UCSD-AML1 (cell line): ENCODE results near the gene FBXO17.
"Not testable (repeated sequence)": the region's sequence is repeated elsewhere in the genome, so short reads cannot be mapped to it uniquely, and the experiment has no call there.

Experiments
- DNase-seq: peaks from one replicate; lab custom pipeline; 2025; ENCODE audit not compliant: unreplicated experiment; lab: John Stamatoyannopoulos, UW

Gene FBXO17, protein sequence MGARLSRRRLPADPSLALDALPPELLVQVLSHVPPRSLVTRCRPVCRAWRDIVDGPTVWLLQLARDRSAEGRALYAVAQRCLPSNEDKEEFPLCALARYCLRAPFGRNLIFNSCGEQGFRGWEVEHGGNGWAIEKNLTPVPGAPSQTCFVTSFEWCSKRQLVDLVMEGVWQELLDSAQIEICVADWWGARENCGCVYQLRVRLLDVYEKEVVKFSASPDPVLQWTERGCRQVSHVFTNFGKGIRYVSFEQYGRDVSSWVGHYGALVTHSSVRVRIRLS

DNA sequence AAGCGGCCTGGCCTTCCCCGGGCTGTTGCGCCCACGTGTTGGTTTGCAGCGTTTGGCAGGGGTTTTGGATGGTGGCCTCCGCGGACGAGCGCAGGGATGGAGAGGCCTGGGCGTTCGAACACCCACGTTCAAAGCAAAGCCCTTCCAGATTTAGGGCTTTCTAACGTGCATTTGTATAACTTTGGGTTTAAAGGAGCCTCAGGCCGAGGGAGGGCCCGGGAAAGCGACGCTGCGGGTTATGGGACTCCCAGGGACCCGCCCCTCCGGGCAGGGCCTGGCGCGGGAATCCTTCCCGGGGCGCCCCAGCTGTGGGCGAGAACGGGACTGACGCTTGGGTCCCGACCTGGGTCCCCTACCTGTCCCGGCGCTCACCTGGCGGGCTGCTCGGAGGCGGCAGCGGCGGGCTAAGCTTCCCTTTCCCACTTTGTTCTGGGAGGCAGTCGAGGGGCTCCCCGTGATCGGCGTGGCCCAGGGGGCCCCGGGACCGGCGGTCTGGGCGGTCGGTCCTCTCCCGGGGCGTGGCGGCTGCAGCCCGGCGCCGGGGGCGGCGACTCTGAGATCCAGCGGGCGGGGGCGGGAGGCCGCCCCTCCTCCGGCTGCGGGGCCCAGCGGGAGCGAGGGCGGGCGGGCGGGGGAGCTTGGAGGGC, at the start of gene FBXO17:
FBXO17 (minus strand) TSS at position 529 of the 647 bp plus-strand sequence. CDS start 25,423 bp downstream, outside the sequence.
- DNase-seq = no peak

DNA sequence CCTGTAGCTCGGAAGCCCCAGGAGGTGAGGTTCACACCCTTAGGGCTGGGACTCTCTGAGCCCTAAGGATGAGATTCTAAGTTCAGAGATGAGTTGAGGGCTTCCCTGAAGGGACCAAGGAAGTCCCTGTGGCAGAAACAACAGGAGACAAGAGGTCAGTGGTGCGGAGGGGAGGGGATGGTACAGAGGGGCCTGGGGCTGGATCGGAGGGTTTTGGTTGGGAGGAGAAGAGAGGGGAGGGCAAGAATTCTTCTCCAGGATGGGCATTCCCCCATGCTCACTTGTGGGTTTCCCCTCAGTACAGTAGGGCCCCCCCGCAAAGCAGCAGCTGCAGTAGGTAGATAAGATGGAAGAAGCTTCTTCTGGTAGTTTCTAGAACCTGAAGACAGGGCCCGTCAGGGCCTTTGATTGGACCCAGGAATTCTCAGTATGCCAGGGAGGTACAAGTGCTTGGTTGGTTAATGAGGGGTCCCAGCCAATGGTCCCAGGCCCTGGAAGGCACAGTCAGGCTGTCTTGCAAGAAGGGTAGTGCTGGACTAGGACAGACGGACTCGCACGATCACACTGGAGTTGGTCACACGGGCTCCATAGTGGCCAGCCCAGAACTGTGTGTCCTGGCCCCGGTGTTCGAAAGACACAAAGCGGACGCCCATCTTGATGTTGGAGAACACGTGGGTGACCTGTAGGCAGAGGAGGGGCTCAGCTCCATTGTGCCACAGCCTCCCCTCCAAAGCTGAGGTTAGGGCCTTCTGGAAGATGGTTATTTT, 49.5 kb upstream of the FBXO17 start:
- no peak for DNase-seq

DNA sequence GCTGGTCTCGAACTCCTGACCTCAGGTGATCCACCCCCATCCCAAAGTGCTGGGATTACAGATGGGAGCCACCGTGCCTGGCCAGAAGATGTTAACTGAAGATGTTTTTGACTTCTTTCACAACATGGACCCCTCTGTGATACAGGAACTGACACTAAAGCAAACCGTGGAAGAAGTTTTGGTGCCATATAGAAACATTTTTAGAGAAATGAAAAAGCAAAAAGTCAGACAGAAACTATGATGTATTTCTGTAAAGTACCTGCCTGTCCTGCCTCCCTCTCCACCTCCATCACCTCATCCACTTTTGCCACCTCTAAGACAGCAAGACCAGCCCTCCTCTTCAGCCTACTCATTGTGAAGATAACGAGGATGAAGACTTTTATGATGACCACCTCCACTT, 45.5 kb upstream of the FBXO17 start:
- no peak for DNase-seq

DNA sequence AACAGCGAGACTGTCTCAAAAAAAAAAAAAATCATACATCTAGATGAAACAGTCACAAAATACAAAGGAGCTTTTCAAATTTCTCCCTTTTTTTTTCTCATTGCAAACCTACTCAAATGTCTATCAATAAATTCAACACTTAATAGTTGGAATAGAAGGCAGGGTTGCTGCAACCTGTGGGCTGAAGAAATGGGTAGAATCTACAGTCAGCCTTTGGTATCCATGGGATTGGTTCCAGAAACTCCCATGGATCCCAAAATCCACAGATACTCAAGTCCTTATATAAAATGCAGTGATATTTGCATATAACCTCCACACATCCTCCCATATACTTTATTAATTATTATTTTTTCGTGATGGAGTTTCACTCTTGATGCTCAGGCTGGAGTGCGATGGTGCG, 42.1 kb upstream of the FBXO17 start:
- DNase-seq = no peak

DNA sequence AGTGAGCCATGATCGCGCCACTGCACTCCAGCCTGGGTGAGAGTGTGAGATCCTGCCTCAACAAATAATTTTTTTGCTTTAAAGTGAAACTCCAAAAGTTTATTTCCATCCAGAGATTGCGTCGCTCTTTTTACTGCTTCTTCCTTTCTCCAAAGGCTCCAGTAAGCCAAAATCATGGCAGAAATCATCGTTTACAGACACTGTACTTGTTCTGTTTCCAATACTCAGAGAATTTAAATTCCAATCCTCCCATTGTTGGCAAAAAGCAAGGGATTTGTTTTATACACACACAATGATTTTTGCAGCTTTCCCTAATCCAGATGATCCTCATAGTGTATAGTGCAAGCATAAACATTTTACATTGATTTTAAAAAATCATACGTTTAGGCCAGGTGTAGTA, 41.5 kb upstream of the FBXO17 start:
- no peak for DNase-seq

DNA sequence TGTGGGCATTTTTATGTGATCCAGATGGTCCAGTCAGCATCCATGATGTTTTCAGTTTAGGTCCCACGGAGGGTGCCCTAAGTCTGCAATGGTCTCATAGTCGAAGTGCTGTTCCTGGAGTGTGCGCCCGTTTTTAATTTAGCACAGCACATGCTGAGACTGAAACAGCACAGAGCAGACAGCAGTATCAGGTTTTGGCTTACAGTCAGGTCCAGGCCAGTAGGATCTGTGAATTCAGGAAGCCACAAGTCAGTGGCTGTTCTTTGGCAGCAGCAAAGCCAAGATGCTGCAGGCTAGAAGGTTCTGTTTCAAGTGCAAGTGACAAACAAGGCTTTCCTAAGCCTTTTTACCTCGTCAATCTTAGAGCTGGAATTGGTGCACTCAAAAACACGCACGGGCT, 38.5 kb upstream of the FBXO17 start:
- DNase-seq = no peak

DNA sequence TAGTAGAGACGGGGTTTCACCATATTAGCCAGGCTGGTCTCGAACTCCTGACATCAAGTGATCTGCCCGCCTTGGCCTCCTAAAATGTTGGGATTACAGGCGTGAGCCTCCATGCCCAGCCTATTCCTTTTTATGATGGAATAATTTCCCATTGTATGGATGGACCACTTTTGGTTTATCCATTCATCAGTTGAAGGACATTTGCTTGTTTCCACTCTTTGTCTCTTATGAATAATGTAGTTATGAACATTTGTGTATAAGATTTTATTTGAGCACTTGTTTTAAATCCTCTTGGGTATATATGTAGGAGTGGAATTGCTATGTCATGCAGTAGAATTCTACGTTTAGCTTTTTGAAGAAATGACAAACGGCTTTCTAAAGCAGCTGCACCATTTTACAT, 33.5 kb upstream of the FBXO17 start:
- DNase-seq = no peak

DNA sequence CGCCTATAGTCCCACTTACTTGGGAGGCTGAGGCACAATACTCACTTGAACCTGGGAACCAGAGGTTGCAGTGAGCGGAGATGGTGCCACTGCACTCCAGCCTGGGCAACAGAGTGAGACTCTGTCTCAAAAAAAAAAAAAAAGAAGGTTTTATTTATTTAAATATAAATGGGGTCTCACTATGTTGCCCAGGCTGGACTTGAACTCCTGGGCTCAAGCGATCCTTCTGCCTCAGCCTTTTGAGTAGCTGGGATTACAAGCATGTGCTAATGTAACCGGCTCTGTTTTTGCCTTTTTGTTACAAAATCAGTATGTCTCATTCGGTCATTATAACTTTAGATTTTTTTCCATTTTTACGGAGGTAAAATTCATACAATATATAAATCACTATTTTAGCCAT, 32.6 kb upstream of the FBXO17 start:
- DNase-seq = no peak

DNA sequence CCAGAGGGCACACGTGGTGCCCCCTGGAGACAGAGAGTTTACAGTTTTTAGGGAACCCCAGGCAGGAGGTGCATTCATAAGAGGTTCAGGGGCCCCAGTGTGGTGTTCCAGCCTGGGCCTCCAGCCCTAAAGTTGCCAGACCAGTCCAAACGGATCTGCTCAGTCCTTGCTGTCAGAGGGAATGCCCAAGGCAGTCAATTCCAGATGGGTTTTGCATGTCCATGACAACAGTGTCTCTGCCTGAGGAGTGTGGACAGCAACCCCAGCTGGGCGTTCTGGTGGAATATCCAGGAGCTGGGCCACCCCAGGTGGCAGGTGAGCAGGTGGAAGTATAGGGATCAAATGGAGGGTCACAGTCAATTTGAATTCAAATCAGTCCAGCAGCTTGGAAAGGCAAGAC, 31.6 kb upstream of the FBXO17 start:
- DNase-seq = no peak

DNA sequence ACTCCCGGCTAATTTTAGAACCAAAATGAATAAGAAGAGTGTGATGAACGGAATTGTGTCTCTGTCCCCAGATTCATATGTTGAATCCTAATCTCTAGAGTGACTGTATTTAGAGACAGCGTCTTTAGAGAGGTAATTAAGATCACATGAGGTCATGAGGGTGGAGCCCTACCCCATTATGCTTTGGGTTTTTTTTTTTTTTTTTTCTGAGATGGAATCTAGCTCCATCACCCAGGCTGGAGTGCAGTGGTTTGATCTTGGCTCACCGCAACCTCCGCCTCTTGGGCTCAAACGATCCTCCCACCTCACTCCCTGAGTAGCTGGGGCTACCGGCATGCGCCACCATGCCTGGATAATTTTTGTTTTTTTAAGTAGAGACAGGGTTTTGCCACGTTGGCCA, 28.9 kb upstream of the FBXO17 start:
- no peak for DNase-seq

DNA sequence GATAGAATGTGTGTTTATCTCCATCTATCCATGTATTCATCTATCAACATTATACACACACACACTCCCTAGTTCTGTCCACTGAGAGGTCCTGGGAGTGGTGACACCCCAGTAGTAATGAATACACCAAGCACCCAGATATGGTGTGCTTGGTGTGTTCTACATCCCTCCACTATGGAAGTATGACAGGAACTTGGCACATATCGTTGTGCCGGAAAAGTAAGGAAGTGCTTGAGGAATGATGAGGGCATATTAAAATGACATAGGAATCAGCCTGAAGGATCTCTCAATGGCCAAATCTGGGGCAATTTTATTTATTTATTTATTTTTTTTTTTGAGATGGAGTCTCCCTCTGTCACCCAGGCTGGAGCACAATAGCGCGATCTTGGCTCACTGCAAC, 28.3 kb upstream of the FBXO17 start:
- no peak for DNase-seq

DNA sequence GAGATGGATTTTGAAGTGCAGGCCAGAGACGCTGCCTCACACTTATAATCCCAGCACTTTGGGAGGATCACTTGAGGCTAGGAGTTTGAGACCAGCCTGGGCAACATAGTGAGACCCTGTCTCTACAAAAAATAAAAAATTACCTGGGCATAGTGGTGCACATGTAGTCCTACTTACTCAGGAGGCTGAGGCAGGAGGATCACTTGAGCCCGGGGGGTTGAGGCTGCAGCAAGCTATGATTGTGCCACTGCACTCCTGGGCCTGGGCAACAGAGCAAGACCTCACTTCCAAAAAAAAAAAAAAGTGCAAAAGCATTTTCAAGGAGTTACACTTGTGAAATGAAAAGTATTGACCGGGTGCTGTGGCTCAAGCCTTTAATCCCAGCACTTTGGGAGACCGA, 27.6 kb upstream of the FBXO17 start:
- DNase-seq = no peak

DNA sequence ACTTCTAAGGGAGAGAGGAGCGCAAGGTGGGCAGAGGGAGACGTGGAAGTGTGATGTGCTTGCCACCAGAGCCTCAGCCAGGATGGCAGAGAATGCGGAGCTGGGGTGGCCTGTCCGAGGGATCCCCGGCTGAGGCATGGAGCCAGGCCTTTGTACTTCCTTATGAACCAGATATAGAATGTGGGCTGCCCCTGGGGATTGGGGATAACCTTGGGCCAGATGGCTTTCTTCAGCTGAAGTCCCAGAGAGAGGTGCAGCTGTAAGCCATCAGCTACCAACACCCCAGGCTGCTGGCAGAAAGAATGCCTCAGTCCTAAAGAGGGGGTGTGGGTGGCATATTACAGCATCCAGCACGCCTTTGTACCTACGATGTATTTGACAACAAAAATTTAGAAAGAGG, 25.5 kb upstream of the FBXO17 start:
- no peak for DNase-seq

DNA sequence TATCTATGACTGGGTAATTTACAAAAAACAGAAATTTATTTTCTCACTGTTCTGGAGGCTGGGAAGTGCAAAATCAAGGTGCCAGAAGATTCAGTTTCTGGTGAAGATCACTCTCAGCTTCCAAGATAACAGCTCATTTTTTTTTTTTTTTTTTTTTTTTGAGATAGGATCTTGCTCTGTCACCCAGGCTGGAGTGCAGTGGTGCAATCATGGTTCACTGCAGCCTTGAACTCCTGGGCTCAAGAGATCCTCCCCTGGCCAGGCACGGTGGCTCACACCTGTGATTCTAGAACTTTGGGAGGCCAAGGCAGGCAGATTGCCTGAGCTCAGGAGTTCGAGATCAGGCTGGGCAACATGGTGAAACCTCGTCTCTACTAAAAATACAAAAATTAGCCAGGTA, 22.0 kb upstream of the FBXO17 start:
- not testable (repeated sequence) for DNase-seq

DNA sequence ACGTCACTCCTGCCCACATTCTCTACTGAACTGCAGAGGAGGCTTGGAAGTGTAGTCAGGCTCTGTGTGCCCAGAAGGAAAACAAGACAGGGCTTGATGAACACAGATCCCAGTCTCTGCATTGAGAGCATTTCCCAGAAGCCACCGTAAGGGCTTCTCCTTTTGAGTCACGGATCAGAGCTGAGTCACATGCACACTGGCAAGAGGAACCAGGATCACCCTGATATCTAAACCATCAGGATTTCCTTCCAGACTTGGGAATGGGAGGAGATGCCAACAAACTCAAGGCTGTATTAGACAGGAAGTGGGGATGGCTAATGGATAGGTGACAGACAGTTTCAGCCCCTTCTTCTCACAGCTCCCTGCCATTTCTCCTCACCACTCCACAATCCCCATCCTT, 17.7 kb upstream of the FBXO17 start:
- no peak for DNase-seq

DNA sequence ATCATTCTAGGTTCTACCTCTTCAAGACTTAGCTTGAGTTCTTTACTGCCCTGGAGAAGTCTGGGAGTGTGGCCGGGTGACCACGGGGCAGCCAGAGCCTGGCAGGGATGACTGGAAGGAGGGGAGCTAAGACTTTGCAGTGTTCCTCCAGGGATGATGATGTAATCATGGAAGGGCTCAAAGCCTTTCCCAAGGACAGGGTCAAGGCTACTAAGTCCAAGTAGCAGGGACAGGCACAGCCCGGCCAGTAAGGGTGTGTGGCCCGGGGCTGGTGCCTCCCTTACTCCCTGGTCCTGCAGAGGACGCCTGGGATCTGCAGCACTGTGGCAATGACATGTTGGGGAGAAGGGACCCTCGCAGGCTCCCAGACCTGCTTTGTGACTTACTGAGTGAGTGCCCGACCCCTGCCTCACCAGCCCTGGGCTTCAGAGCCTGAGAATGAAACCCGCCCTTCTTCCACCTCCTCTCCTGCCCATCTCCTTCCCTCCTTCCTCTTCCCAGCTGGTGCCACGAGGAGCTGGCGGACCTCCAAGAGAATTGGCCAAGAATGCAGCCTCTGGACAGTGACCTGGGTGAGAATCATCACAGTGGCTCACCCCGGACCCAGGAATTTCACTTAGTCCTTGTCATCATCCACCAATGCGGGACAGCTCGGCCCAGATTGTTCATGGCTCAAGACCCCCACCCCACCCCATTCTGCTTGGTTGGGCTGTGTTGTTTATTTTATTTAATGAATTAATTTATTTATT, 15.6 kb upstream of the FBXO17 start:
- no peak for DNase-seq

DNA sequence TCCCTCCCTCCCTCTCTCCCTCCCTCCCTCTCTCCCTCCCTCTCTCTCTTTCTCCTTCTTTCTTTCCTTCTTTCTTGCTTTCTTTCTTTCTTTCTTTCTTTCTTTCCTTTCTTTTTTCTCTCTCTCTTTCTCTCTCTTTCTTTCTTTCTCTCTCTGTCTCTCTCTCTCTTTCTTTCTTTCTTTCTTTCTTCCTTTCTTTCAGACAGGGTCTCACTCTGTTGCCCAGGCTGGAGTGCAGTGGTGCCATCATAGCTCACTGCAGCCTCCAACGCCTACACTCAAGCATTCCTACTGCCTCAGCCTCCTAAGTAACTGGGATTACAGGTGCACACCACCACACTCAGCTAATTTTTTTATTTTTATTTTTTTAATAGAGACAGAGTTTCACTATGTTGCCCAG, 14.1 kb upstream of the FBXO17 start:
- DNase-seq = not testable (repeated sequence)

DNA sequence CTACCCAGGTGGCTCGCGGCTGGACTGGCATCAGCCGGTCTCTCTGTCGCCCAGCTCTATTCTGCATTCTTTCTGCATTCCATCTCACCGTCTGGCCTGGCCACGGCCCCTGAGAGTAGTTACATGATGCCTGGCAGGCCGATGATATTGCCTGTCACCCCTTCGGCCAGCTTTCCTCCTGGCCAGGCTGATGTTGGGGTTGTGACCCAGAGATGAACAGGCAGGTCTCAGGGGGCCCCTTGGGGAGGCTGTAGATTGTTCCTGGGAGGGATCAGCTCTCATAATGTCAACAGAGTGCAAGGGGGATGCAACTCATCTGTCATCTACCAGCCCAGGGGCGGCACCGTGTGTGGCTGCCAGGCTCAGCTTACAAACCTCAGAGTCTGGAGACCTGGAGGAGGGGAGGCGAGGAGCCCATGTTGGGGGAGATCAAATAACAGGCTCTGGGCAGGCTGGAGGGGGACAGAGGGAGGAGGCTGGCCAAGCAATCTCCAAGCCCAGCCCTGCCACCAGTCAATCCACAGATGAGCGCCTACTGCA, 13.6 kb upstream of the FBXO17 start:
- DNase-seq = no peak

DNA sequence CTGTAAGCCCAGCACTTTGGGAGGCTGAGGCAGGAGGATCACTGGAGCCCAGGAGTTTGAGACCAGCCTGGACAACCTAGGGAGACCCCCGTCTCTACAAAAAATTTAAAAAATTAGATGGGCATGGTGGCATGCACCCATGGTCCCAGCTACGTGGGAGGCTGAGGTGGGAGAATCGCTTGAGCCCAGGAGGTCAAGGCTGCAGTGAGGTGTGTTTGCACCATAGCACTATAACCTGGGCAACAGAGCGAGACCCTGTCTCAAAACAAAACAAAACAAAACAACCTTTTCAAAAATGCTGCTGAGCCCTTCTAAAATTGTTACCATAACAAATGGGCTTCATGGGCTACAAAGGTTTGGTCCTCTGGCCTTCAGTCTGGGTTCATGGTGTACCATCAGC, 13.1 kb upstream of the FBXO17 start:
- not testable (repeated sequence) for DNase-seq

DNA sequence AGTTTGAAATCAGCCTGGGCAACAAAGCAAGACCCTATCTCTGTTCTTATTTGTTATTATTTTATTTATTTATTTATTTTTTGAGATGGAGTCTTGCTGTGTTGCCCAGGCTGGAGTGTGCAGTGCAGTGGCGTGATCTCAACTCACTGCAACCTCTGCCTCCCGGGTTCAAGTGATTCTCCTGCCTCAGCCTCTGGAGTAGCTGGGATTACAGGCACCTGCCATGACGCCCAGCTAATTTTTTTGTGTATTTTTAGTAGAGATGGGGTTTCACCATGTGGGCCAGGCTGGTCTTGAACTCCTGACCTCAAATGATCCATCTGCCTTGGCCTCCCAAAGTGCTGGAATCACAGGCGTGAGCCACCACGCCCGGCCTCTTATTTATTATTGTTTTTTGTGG, 12.2 kb upstream of the FBXO17 start:
- DNase-seq = not testable (repeated sequence)

DNA sequence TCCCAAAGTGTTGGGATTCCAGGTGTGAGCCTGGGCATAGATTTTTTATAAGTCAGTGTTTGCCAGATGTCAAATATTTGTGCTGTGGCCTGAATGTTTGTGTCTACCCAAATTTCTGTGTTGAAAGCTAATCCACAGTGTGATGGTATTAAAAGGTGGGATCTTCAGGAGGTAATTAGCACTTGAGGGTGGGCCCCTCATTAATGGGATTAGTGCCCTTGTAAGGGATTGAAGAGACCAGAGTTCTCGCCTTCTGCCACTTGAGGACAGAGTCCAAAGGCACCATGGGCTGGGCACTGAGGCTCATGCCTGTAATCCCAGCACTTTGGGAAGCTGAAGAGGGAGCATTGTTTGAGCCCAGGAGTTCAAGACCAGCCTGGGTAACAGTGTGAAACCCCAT, 9.7 kb upstream of the FBXO17 start:
- no peak for DNase-seq
